Neural crest cell (in vitro differentiated cells): Measurements from ENCODE around the gene UQCRH. TPM values are rescaled to one million over a fixed set of nuclear protein-coding genes. Genes with fewer than 3 reads are reported as not detected.

Source experiments
- DNase-seq: peaks from one replicate; pipeline ENCODE4 v3.0.0; 2021; ENCODE audit warnings: low read depth, mixed read lengths, low spot score
- H3K27ac Mint-ChIP-seq: one replicate; pipeline ENCODE4 v1.8.0; 2021; ENCODE audit warnings: mild to moderate bottlenecking, mixed read lengths; ENCODE audit not compliant: unreplicated experiment
- H3K27me3 Mint-ChIP-seq: 2 replicates; pipeline ENCODE4 v1.8.0; 2021; ENCODE audit warnings: low read depth, mild to moderate bottlenecking, mixed read lengths
- H3K36me3 Mint-ChIP-seq: 2 replicates; pipeline ENCODE4 v1.8.0; 2021; ENCODE audit warnings: low read depth, mild to moderate bottlenecking, mixed read lengths
- H3K4me1 Mint-ChIP-seq: 2 replicates; pipeline ENCODE4 v1.8.0; 2021; ENCODE audit warnings: mixed read lengths
- H3K4me3 Mint-ChIP-seq: one replicate; pipeline ENCODE4 v1.8.0; 2021; ENCODE audit warnings: mild to moderate bottlenecking, mixed read lengths
- H3K9me3 Mint-ChIP-seq: 2 replicates; pipeline ENCODE4 v1.8.0; 2021; ENCODE audit warnings: mixed read lengths
- CTCF ChIP-seq: fragments of 200-600 bp; sonication (generic); conservative IDR thresholded peaks from 2 replicates; pipeline ENCODE4 v1.5.0; 2021; ENCODE audit warnings: antibody characterized with exemption, mild to moderate bottlenecking
- total RNA-seq: library from RNA; stranded (reverse); gene quantifications from 2 replicates; pipeline ENCODE4 v1.2.1, GENCODE V29; 2021

The UQCRH gene
- total RNA-seq, 1 donor from 2014 or later: 325 TPM

GRCh38 chr1:46280092-46280491 is 23.4 kb upstream of the UQCRH start:
- no peaks in the 10 kb centered on the region for H3K9me3 Mint-ChIP-seq
- no peak overlapping the region for H3K4me3 Mint-ChIP-seq
- peaks cover 33% of the 10 kb centered on the region for H3K36me3 Mint-ChIP-seq
- no peaks in the 10 kb centered on the region for H3K4me1 Mint-ChIP-seq
- H3K27ac Mint-ChIP-seq: no peak overlapping the region
- no peak for DNase-seq
- no peak for TF ChIP-seq CTCF
- H3K27me3 Mint-ChIP-seq: no peaks in the 10 kb centered on the region

- no peak for DNase-seq
- TF ChIP-seq CTCF: no peak
- Mint-ChIP-seq H3K4me1 (no peaks in the 10 kb centered on the region), H3K9me3 (no peaks in the 10 kb centered on the region), H3K27ac (no peak overlapping the region), H3K4me3 (peak overlapping the region; percentile 10), H3K27me3 (no peaks in the 10 kb centered on the region), H3K36me3 (peaks cover 23% of the 10 kb centered on the region)
Observed at GRCh38 chr1:46281021-46281420, 22.5 kb upstream of the UQCRH start.

GRCh38 chr1:46284058-46284457 is 19.4 kb upstream of the UQCRH start:
- no peaks in the 10 kb centered on the region for H3K4me1 Mint-ChIP-seq
- no peak overlapping the region for H3K27ac Mint-ChIP-seq
- H3K36me3 Mint-ChIP-seq: peaks cover 20% of the 10 kb centered on the region
- TF ChIP-seq CTCF: no peak
- no peak for DNase-seq
- no peak overlapping the region for H3K4me3 Mint-ChIP-seq
- H3K27me3 Mint-ChIP-seq: no peaks in the 10 kb centered on the region
- H3K9me3 Mint-ChIP-seq: no peaks in the 10 kb centered on the region

GRCh38 chr1:46284597-46285564 is 18.6 kb upstream of the UQCRH start:
- H3K27me3 Mint-ChIP-seq: no peaks in the 10 kb centered on the region
- peaks cover 24% of the 10 kb centered on the region for H3K36me3 Mint-ChIP-seq
- DNase-seq: no peak
- no peaks in the 10 kb centered on the region for H3K9me3 Mint-ChIP-seq
- peak overlapping the region; percentile 46 for H3K27ac Mint-ChIP-seq
- no peaks in the 10 kb centered on the region for H3K4me1 Mint-ChIP-seq
- no peak for TF ChIP-seq CTCF
- no peak overlapping the region for H3K4me3 Mint-ChIP-seq

- TF ChIP-seq CTCF: no peak
- H3K36me3 Mint-ChIP-seq: peaks cover 24% of the 10 kb centered on the region
- H3K27me3 Mint-ChIP-seq: no peaks in the 10 kb centered on the region
- no peaks in the 10 kb centered on the region for H3K4me1 Mint-ChIP-seq
- peak overlapping the region; percentile 46 for H3K27ac Mint-ChIP-seq
- H3K4me3 Mint-ChIP-seq: no peak overlapping the region
- no peak for DNase-seq
- H3K9me3 Mint-ChIP-seq: no peaks in the 10 kb centered on the region
Observed at GRCh38 chr1:46285730-46286477, 17.6 kb upstream of the UQCRH start.
